CD4-positive, CD25-positive, alpha-beta regulatory T cell (primary cell): ENCODE data around the gene KLRC2. TPM values are rescaled to one million over a fixed set of nuclear protein-coding genes. Genes with fewer than 3 reads are reported as not detected.

Experiments
- ATAC-seq, 2 donors: fragments of 150-1000 bp; cut with Tn5 transposase; one replicate each; pipeline ENCODE4 v1.10.0; 2021; ENCODE audit warnings: low read depth in 2 of 2, moderate number of reproducible peaks in 2 of 2, moderate library complexity in 1 of 2
- DNase-seq, 3 donors: peaks; one replicate each; pipeline versions ENCODE4 v3.0.0 to v3.0.0-alpha.2; 2012 to 2022; ENCODE audit warnings: mixed read lengths in 1 of 3
- H3K27ac ChIP-seq: one replicate; pipeline ENCODE4 v1.7.0; 2013; ENCODE audit warnings: mild to moderate bottlenecking, low read length; ENCODE audit not compliant: insufficient read depth, poor library complexity, severe bottlenecking
- H3K27me3 ChIP-seq: one replicate; pipeline ENCODE4 v1.7.0; 2013; ENCODE audit warnings: low read length; ENCODE audit not compliant: control insufficient read depth, insufficient read depth
- H3K36me3 ChIP-seq: one replicate; pipeline ENCODE4 v1.7.0; 2013; ENCODE audit warnings: mild to moderate bottlenecking, low read length, moderate library complexity; ENCODE audit not compliant: control insufficient read depth, insufficient read depth
- H3K4me1 ChIP-seq: 2 replicates; pipeline ENCODE4 v1.7.0; 2013; ENCODE audit warnings: mild to moderate bottlenecking, low read length; ENCODE audit not compliant: insufficient read depth, control insufficient read depth, poor library complexity, severe bottlenecking
- H3K4me3 ChIP-seq: one replicate; pipeline ENCODE4 v1.7.0; 2013; ENCODE audit warnings: low read depth, mild to moderate bottlenecking, low read length, moderate library complexity
- H3K9me3 ChIP-seq, 2 experiments: 1 replicate in 1 of 2; 2 replicates in 1 of 2; pipeline ENCODE4 v1.7.0; 2013; ENCODE audit warnings: low read length in 2 of 2, mild to moderate bottlenecking in 1 of 2, moderate library complexity in 1 of 2; ENCODE audit not compliant: control insufficient read depth in 2 of 2
- H3K27ac Mint-ChIP-seq, 3 donors: one replicate each; pipeline ENCODE4 v1.8.0; 2020 to 2022; ENCODE audit warnings: mild to moderate bottlenecking in 3 of 3, mixed read lengths in 3 of 3, moderate library complexity in 2 of 3
- H3K27me3 Mint-ChIP-seq: one replicate; pipeline ENCODE4 v1.8.0; 2022; ENCODE audit warnings: mild to moderate bottlenecking, mixed read lengths
- H3K36me3 Mint-ChIP-seq: one replicate; pipeline ENCODE4 v1.8.0; 2020; ENCODE audit warnings: mixed read lengths
- H3K4me1 Mint-ChIP-seq, 4 donors: one replicate each; pipeline ENCODE4 v1.8.0; 2020 to 2022; ENCODE audit warnings: mixed read lengths in 4 of 4, mild to moderate bottlenecking in 1 of 4
- H3K4me3 Mint-ChIP-seq, 4 donors: one replicate each; pipeline ENCODE4 v1.8.0; 2020 to 2022; ENCODE audit warnings: mild to moderate bottlenecking in 4 of 4, mixed read lengths in 4 of 4, moderate library complexity in 3 of 4
- H3K9me3 Mint-ChIP-seq, 7 donors: one replicate each; pipeline ENCODE4 v1.8.0; 2020 to 2022; ENCODE audit warnings: mixed read lengths in 7 of 7, mild to moderate bottlenecking in 3 of 7, moderate library complexity in 2 of 7
- polyA plus RNA-seq, 4 donors: library from polyadenylated mRNA; unstranded; fragments of 300-500 nt; fragmentation: Illumina TruSeq; gene quantifications; one replicate each; pipeline ENCODE4 v1.2.3, GENCODE V29; 2021
- total RNA-seq: library from RNA; stranded (reverse); gene quantifications from one replicate; pipeline ENCODE4 v1.2.3, GENCODE V29; 2022

KLRC2 gene
- total and polyA plus RNA-seq, 5 donors from 2014 or later = not detected

DNA sequence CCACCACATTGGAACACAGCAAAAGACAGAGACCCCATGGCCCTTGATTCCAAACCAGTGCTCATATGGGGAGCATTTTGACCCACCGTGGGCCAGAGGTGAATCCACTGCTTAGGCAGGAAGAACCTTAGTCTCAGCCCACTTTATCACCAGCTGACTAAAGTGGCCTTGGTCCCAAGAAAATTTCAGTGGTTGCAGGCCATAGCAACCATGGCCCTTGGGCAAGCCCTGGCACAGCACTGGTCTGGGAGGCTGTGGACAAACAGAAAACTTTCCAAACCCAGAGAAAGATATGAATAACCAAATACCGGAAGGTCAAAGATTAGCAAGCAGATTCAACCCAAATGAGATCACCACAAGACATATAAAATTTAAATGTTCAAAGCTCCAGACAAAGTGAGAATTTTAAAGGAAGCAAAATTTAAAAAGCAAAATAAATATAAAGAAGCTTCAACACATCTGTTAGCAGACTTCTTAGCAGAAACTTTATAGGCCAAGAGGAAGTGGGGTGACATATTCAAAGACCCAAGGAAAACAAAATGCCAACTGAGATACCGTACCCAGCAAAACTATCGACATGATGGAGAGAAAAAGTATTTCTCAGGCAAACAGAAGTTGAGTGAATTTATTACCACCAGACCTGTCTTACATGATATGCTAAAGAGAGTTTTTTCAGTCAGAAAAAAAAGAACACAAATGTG, 53.7 kb downstream of the KLRC2 start:
- H3K9me3 ChIP-seq = no peaks in the 10 kb centered on the region
- Mint-ChIP-seq H3K27ac (peak overlapping the region in 1 of 3 donors; percentile 22), H3K36me3 (no peaks in the 10 kb centered on the region), H3K4me3 (peak overlapping the region in 1 of 4 donors; percentile 62), H3K4me1 (no peaks in the 10 kb centered on the region), H3K9me3 (peaks cover 0 to 4% (median 0%) of the 10 kb centered on the region in 7 donors), H3K27me3 (peaks cover 23% of the 10 kb centered on the region)
- H3K27ac ChIP-seq = no peak overlapping the region
- H3K27me3 ChIP-seq = peaks cover 3% of the 10 kb centered on the region
- no peaks in the 10 kb centered on the region for H3K36me3 ChIP-seq
- ATAC-seq (no peak), DNase-seq (no peak)
- no peaks in the 10 kb centered on the region for H3K4me1 ChIP-seq
- H3K4me3 ChIP-seq = no peak overlapping the region

Other genes with a start within 250 kb of the KLRC2 start
- gene GABARAPL1, start 223.1 kb downstream of the KLRC2 start, total RNA-seq = 170 TPM
- gene GABARAPL1, start 223.1 kb downstream of the KLRC2 start, polyA plus RNA-seq = 10 to 100 TPM; 19.4 to 21.8 (median 19.7) TPM
- 0.20 TPM for gene KLRD1, start 128.1 kb downstream of the KLRC2 start, total RNA-seq
- 1 to 10 TPM in 1 of 4 donors, under 1 TPM in 3; 0.01 to 1.9 (median 0.24) TPM for gene KLRD1, start 128.1 kb downstream of the KLRC2 start, polyA plus RNA-seq
- 2.7 TPM for gene KLRK1, start 46.0 kb downstream of the KLRC2 start, total RNA-seq
- 1 to 10 TPM in 3 of 4 donors, under 1 TPM in 1; 0.98 to 2.8 (median 2.3) TPM for gene KLRK1, start 46.0 kb downstream of the KLRC2 start, polyA plus RNA-seq
- not detected for gene KLRC4, start 26.3 kb downstream of the KLRC2 start, total RNA-seq
- not detected for gene KLRC4, start 26.3 kb downstream of the KLRC2 start, polyA plus RNA-seq
- not detected for gene KLRC3, start 15.4 kb downstream of the KLRC2 start, total RNA-seq
- gene KLRC3, start 15.4 kb downstream of the KLRC2 start, polyA plus RNA-seq = not detected
- gene KLRC1, start 17.4 kb upstream of the KLRC2 start, total RNA-seq = not detected
- under 1 TPM in 2 of 4 donors, not detected in 2; 0.17 to 0.24 TPM for gene KLRC1, start 17.4 kb upstream of the KLRC2 start, polyA plus RNA-seq
- 0.62 TPM for gene EIF2S3B, start 69.9 kb upstream of the KLRC2 start, total RNA-seq
- gene EIF2S3B, start 69.9 kb upstream of the KLRC2 start, polyA plus RNA-seq = under 1 TPM; 0.15 to 0.76 (median 0.45) TPM
- 13.8 TPM for gene MAGOHB, start 177.6 kb upstream of the KLRC2 start, total RNA-seq
- gene MAGOHB, start 177.6 kb upstream of the KLRC2 start, polyA plus RNA-seq = 10 to 100 TPM; 34.3 to 53.8 (median 42.9) TPM
- not detected for gene STYK1, start 238.0 kb upstream of the KLRC2 start, total RNA-seq
- gene STYK1, start 238.0 kb upstream of the KLRC2 start, polyA plus RNA-seq = not detected